Kidney (tissue), 14 donors: ENCODE measurements around the gene SNRK. TPM values are rescaled to one million over a fixed set of nuclear protein-coding genes. Genes with fewer than 3 reads are reported as not detected.

Experiments
- DNase-seq, 5 donors: peaks; one replicate each; pipeline ENCODE4 v3.0.0-alpha.2; 2013 to 2020
- FAIRE-seq: peaks from 2 replicates; lab custom pipeline; 2012; peaks lifted over from hg19 to GRCh38; lab: Jason Lieb, UNC
- H3K27ac ChIP-seq, 2 donors: one replicate each; pipeline ENCODE4 v1.7.0; 2013; ENCODE audit warnings: low read depth in 2 of 2, low read length in 2 of 2, inconsistent platforms in 1 of 2
- H3K27me3 ChIP-seq: one replicate; pipeline ENCODE4 v1.7.1; 2013; ENCODE audit warnings: low read length, inconsistent platforms; ENCODE audit not compliant: control insufficient read depth, insufficient read depth
- H3K36me3 ChIP-seq, 3 donors: one replicate each; pipeline versions ENCODE4 v1.7.0 to v1.7.1; 2013; ENCODE audit warnings: low read length in 3 of 3, control low read depth in 1 of 3, inconsistent platforms in 1 of 3; ENCODE audit not compliant: insufficient read depth in 3 of 3, control insufficient read depth in 2 of 3
- H3K4me1 ChIP-seq, 3 donors: one replicate each; pipeline versions ENCODE4 v1.7.0 to v1.7.1; 2013; ENCODE audit warnings: low read length in 3 of 3, inconsistent platforms in 1 of 3, low read depth in 1 of 3; ENCODE audit not compliant: control insufficient read depth in 2 of 3, insufficient read depth in 2 of 3
- H3K4me3 ChIP-seq, 3 donors: one replicate each; pipeline versions ENCODE4 v1.7.0 to v1.8.1; 2013; ENCODE audit warnings: low read length in 3 of 3, control low read depth in 1 of 3, inconsistent platforms in 1 of 3
- H3K9ac ChIP-seq, 3 donors: one replicate each; pipeline versions ENCODE4 v1.7.0 to v1.7.1; 2013; ENCODE audit warnings: low read length in 3 of 3, control low read depth in 1 of 3, inconsistent platforms in 1 of 3
- H3K9me3 ChIP-seq, 3 donors: one replicate each; pipeline versions ENCODE4 v1.7.0 to v1.7.1; 2013; ENCODE audit warnings: low read length in 3 of 3, control low read depth in 1 of 3, inconsistent platforms in 1 of 3; ENCODE audit not compliant: control insufficient read depth in 2 of 3, insufficient read depth in 1 of 3
- CTCF ChIP-seq: IDR thresholded peaks from 3 replicates; pipeline ENCODE4 v1.5.1; 2012; ENCODE audit warnings: mild to moderate bottlenecking, moderate library complexity, borderline replicate concordance; ENCODE audit not compliant: insufficient read depth; ENCODE audit errors: extremely low read depth
- intact Hi-C: fragments of 100-400 bp; cut with DNase I; formaldehyde crosslinking; loops from one replicate; pipeline ENCODE4 v1.11.1; 2022
- polyA plus RNA-seq: library from polyadenylated mRNA; stranded (reverse); fragments of 350-450 nt; fragmentation: Illumina TruSeq; extraction: RNeasy Lipid Tissue Mini Kit (QIAGEN cat#74804); gene quantifications from one replicate; pipeline ENCODE4 v1.2.3, GENCODE V29; 2014; ENCODE audit warnings: low read depth, low replicate concordance; ENCODE audit not compliant: insufficient read depth
- total RNA-seq: library from RNA; stranded (reverse); fragmentation: NEBNext Ultra II Directional; extraction: Animal tissue kit (Norgen Biotek cat#: 25700); gene quantifications from one replicate; pipeline ENCODE4 v1.2.1, GENCODE V29; 2021
- donor health status: control.
- donor health status: control.
- donor health status: control.
- donor health status: control.
- donor health status: control.
- donor health status: DM: yes; HTN: yes; CAD: no.
- donor health status: Normal renal cell carcinoma (clear cell type).

The SNRK gene
- total and polyA plus RNA-seq, 2 donors from 2014 or later, result 15.6 to 62.3 TPM

- FAIRE-seq, result no peak
- no peaks in the 10 kb centered on the region for H3K4me1 ChIP-seq
- no peak for TF ChIP-seq CTCF
These were observed 75.8 kb downstream of the SNRK start for GRCh38 chr3:43362183-43362582.

GRCh38 chr3:43362961-43363360 is 76.6 kb downstream of the SNRK start:
- H3K9me3 ChIP-seq, result no peaks in the 10 kb centered on the region
- TF ChIP-seq CTCF, result no peak
- no peaks in the 10 kb centered on the region for H3K27me3 ChIP-seq
- DNase-seq, result no peak
- no peak overlapping the region for H3K27ac ChIP-seq
- H3K9ac ChIP-seq, result no peak overlapping the region
- no peak overlapping the region for H3K4me3 ChIP-seq
- H3K36me3 ChIP-seq, result no peaks in the 10 kb centered on the region
- intact Hi-C loops, result no loop called here
- no peaks in the 10 kb centered on the region for H3K4me1 ChIP-seq
- no peak for FAIRE-seq

More at GRCh38 chr3:43362183-43362582, 75.8 kb downstream of the SNRK start:
- no peaks in the 10 kb centered on the region for H3K9me3 ChIP-seq
- H3K4me3 ChIP-seq, result no peak overlapping the region
- no peak overlapping the region for H3K27ac ChIP-seq
- intact Hi-C loops, result no loop called here
- H3K9ac ChIP-seq, result no peak overlapping the region
- DNase-seq, result no peak
- H3K36me3 ChIP-seq, result no peaks in the 10 kb centered on the region
- no peaks in the 10 kb centered on the region for H3K27me3 ChIP-seq

DNA sequence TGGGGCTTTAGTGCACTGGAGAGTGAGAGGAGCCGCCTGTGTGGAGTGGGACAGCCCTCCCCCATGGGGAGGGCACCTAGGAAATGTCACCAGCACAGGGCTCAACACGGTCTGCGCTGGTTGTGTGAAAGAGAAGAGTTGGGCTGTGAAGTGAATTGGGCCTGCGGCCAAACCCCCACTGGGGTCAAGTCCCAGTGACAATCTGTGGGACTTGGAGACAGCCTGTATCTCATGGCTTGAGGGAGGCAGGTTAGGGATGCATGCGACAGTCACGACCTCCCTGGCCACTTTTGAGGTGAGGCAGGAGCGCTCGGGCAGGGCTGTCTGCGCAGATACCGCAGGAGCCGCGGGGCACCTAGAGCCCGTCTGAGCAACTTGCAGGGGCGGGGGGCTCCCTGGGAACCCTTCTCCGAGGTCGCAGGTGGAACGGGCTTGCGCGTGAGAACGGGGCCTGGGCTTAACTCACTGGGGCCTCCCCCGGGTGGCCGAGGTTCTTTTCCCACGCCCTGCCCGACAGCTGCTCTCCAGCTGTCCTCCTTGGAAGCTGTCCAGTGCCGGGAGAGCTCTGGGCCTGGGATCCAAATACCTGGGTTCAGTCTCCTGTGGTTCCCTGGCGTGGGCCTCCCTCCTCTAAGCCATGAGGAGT is 77.4 kb downstream of the SNRK start:
- Histone ChIP-seq H3K27me3 (no peaks in the 10 kb centered on the region), H3K4me1 (no peaks in the 10 kb centered on the region), H3K27ac (no peak overlapping the region), H3K9ac (no peak overlapping the region), H3K36me3 (no peaks in the 10 kb centered on the region), H3K9me3 (no peaks in the 10 kb centered on the region), H3K4me3 (no peak overlapping the region)
- FAIRE-seq, result no peak
- intact Hi-C loops, result no loop called here
- TF ChIP-seq CTCF, result no peak
- peak in 2 of 5 donors; percentile 55 to 83 for DNase-seq

- Histone ChIP-seq H3K9ac (no peak overlapping the region), H3K27ac (no peak overlapping the region), H3K27me3 (no peaks in the 10 kb centered on the region), H3K4me3 (no peak overlapping the region), H3K9me3 (no peaks in the 10 kb centered on the region), H3K36me3 (no peaks in the 10 kb centered on the region), H3K4me1 (no peaks in the 10 kb centered on the region)
- TF ChIP-seq CTCF, result no peak
- DNase-seq (no peak), FAIRE-seq (no peak)
- intact Hi-C loops, result no loop called here
These were observed 78.2 kb downstream of the SNRK start for GRCh38 chr3:43364494-43364893.
